ENCODE results near the gene SACS.
A peak's percentile ranks its signal among the peaks of the same experiment; 100 is the strongest.
"Not testable (repeated sequence)": the region's sequence is repeated elsewhere in the genome, so short reads cannot be mapped to it uniquely, and the experiment has no call there.

The SACS gene

DNA sequence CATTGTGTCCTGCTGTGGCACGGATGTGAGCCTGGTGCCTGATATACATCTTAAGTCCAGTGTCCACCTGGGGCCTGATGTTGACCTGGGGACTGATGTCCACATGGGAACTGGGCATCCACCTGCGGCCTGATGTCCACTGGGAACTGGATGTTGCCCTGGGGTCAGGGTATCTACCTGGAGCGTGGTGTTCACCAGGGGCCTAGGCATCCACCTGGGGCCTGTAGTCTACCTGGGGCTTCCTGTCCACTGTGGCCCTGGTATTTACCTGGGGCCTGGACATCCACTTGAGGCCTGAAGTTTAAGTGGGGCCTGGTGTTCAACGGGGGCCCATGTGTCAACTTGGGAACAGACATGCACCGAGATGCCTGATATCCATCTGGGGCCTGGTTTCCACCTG lies 11.9 kb downstream of the SACS start:
- no peak for DNase-seq (ENCODE audit: low read depth, low spot score)
- no peak overlapping the region for H3K4me3 ChIP-seq (ENCODE audit: low read length)

DNA sequence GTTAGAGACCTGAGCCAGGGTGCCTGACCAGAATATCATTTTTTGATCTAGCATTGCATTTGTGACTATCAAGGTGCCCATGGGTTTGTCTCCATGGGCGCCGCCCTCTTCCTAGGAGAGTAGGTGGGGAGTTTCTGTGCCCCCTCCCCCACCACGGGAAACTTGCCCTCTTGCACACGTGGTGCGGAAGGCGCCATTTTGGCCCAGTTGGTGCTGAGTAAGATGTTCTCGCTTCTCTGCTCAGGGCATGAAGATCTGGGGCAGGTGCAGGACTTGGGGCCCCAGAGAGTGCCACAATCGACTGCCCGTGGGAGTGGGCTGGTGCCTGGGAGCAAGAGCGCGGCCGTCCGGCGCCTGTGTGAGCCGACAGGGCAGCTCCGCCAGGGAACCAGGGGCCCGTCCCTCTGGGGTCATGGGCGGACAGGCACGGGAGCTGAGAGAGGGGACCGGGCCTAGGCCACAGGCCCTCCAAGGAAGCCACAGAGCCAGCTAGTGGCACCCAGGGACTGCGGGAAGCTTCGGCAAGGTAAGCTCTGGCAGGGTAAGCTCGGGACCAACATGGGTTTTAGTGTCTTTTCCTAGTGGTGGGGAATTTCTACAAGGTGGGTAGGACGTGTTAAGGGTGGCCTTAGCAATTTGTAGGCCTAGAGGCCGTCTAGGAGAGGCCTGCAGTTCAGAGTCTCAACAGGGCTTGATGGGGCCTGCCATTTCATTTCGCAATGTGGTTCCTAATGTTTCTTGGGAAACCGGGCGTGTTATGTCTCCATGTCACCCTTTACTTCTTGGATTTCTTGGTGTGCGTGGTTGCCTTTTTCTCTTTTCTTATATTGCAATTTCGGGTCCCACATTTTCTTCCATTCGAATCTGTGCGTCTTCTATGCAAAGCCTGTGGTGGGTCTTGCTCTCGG lies 14.5 kb downstream of the SACS start:
- no peak overlapping the region for H3K4me3 ChIP-seq (ENCODE audit: low read length)
- no peak for DNase-seq (ENCODE audit: low read depth, low spot score)

DNA sequence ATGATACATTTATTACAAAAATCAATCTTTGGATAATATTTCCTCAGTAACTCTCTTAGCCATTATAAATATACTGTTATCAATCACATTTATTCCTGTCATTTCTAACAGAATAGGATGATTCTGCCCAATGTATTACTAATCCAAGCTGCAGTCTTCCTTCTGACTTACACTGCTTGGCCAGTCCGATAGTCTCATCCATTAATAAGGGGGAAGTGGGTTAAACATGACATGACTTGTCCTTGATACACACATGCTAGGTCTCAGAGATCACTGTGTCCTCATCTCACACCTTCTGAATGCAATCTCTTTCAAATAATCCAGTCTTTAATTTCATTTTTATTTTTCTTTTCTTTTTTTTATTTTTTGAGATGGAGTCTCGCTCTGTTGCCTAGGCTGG lies 18.8 kb downstream of the SACS start:
- DNase-seq (ENCODE audit: low read depth, low spot score), result no peak
- no peak overlapping the region for H3K4me3 ChIP-seq (ENCODE audit: low read length)

DNA sequence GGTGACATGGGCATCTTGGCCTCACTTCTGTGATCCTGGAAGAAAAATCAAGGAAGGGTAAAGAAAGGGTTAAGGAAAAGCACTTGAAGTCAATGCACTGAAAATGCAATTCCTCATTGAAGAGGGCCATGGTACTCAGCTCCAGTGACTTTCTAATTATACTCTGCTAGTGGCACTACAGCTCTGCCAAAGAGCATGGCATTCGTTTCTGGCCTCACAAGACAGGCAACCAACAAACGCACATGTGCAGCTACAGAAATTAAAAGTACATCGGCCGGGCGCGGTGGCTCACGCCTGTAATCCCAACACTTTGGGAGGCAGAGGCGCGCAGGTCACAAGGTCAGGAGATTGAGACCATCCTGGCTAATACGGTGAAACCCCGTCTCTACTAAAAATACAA lies 21.8 kb downstream of the SACS start:
- DNase-seq (ENCODE audit: low read depth, low spot score), result no peak
- H3K4me3 ChIP-seq (ENCODE audit: low read length), result no peak overlapping the region

DNA sequence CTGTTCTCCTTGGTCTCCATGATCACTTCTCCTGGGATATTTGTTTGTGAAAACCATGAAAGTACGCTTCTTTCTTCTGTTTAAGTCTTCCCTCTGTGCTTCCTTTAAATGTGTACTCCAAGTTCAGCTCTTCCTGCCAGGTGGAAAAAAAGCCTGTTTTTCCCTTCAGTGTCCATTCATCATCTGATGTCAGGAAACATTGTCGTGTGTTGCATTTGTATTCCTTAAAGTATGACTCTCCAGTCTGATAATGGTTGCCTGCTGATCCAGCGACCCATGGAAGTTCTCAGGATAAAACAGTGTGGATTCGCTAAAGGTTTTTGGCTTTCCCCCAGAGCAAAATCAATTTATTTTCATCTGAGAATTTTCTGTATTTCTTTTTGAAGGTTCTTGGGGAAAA lies 22.3 kb downstream of the SACS start:
- no peak for DNase-seq (ENCODE audit: low read depth, low spot score)
- no peak overlapping the region for H3K4me3 ChIP-seq (ENCODE audit: low read length)

DNA sequence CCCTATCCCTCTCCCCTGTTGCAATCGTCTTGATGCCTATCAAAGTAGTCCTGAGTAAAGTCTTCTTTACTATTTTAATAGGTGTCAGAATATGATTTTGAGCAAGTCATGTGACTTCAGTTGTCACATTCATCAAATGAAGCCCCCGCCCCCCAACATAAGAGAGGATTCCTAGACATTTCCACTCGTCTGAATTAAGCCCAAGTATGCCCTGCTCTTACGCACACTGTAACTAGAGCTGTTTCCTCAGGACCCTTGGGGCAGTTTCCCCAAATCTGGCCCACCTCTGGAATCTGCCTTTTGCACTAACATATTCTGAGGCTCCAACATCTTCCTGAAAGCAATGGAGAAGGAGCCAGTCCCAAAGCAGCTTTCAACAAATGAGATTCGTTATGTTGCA lies 25.5 kb downstream of the SACS start:
- no peak for DNase-seq (ENCODE audit: low read depth, low spot score)
- H3K4me3 ChIP-seq (ENCODE audit: low read length), result no peak overlapping the region

DNA sequence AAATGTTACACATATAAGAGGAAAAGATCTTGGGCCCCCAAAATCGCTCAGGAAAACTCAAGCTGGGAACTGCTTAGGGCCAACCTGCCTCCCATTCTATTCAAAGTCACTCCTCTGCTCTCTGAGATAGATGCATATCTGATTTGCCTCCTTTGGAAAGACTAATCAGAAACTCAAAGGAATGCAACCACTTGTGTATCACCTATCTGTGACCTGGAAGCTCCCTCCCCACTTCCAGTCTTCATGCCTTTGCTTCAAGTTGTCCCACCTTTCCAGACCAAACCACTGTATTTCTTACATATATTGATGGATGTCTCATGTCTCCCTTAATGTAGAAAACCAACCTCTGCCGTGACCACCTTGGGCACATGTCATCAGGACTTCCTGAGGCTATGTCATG lies 32.3 kb downstream of the SACS start:
- H3K4me3 ChIP-seq (ENCODE audit: low read length); DNase-seq (ENCODE audit: low read depth, low spot score): not testable (repeated sequence)

DNA sequence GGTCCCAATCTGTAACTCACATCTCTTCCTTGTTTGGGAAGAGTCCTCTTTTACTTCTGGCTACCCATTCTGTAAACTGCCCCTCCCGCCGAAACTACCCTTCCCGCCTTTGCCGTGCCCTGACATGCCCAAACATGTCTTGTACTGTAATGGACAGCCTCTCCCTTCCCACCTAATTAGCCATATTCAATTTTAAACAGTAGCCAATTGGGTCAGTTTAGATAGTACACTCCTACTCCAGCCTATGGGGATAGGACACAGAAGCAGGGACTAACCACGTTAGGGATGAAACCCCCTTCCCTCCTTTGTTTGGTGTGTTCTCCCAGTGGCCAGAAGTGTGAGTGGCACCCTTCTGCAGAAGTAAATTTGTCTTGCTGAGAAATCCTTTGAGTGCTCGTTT lies 34.2 kb downstream of the SACS start:
- H3K4me3 ChIP-seq (ENCODE audit: low read length), result no peak overlapping the region
- no peak for DNase-seq (ENCODE audit: low read depth, low spot score)

DNA sequence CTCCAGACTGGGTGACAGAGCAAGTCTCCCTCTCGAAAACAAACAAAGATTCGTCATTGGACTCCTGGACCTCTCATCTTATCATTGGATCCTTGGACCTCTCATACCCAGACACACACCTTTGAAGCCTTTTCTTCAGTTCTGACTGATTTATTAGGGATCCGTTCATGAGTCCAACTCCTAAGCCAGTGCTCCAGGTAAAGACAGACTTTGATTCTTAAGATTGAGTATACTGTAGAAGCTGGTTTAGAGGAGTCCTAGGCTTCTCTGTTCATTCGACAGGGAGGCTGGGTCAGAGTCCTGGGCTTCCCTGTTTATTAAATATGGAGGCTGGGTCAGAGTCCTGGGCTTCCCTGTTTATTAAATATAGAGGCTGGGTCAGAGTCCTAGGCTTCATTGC lies 38.7 kb downstream of the SACS start:
- H3K4me3 ChIP-seq (ENCODE audit: low read length), result no peak overlapping the region

DNA sequence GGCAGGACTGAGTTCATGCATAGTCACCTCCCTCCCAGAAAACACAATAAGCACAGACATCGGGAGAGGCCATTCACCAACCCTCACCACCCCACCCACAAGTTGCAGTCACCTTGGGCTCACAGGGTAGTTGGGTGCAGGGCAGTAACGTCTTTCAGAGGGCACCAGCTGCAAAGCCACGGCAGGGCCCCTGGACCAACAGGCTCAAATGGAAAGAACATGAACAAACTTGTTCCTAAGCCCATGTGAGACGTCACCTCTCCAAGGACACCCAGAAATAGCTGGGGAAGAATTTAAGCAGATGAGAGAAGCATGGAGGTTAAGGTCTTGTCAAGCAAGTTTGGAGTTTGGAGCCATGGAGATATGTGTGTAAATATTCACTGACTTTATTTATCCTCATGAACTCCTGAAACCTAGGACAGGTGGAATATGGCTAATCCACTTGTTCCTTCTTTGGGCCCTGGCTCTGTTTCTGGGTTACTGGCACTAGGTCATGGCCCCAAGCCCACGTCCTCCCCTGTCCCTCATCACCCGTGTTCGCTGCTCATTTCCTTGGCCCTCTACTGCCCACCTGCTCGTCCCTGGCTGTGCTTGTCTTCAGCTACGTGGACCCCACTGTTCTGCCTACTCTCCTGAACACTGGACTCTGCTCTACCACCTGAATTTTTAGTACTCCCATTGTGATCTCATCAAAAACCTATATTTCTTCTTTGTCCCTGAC lies 40.4 kb downstream of the SACS start:
- no peak for DNase-seq (ENCODE audit: low read depth, low spot score)
- H3K4me3 ChIP-seq (ENCODE audit: low read length), result no peak overlapping the region

More for the DNA sequence above, 38.7 kb downstream of the SACS start:
- DNase-seq (ENCODE audit: low read depth, low spot score), result no peak

DNA sequence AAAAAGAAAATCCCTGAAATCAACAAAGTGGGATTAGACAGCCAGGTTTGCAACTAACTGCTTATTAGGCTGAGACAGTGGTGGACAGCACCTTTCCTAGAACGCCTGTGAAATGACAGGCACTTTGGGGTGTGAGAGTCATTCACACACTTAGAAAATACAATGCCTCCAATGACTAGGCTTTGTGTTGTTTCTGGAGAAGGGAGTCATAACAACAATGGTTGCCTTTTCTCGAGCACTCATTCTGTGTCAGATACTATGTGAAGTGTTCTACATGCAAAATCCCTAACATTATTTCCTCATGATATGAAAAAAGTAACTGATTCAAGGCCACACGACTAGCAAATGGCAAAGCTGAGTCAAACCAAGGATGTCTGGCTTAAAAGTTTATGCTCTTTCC lies 41.2 kb downstream of the SACS start:
- no peak for DNase-seq (ENCODE audit: low read depth, low spot score)
- no peak overlapping the region for H3K4me3 ChIP-seq (ENCODE audit: low read length)

DNA sequence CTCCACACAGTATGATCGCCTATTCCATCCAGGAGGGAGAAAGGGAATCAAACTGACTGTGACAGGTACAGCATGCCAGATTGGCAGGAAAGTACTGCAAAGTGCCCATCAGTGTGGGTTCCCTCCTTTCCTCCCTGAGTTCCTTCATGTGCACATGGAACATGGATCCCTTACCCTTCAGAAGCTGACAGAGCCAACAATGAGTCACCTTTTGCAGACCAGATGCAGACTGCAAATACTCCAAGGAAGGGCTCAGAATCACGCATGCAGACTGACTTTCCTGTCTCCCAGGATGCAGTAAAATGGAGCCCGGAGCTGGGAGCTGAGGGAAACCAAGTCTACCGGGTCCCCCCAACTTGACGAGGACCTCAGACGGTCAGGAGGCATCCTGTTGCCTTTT lies 41.8 kb downstream of the SACS start:
- H3K4me3 ChIP-seq (ENCODE audit: low read length), result no peak overlapping the region
- no peak for DNase-seq (ENCODE audit: low read depth, low spot score)

DNA sequence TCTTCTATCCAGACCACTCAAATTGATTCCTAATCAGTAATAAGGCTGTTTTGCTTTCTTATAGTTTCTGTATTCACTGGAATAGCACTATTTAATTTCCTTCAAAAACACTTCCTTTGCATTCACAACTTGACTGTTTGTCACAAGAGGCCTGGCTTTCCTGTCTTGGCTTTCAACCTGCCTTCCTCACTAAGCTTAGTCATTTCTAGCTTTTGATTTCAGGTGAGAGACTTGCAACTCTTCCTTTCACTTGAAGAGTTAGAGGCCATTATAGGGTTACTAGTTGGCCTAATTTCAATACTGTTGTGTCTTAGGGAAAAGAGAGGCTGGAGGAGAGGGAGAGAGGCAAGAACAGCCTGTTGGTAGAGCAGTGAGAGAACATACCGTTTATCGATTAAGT lies 47.0 kb downstream of the SACS start:
- H3K4me3 ChIP-seq (ENCODE audit: low read length), result no peak overlapping the region
- DNase-seq (ENCODE audit: low read depth, low spot score), result no peak

DNA sequence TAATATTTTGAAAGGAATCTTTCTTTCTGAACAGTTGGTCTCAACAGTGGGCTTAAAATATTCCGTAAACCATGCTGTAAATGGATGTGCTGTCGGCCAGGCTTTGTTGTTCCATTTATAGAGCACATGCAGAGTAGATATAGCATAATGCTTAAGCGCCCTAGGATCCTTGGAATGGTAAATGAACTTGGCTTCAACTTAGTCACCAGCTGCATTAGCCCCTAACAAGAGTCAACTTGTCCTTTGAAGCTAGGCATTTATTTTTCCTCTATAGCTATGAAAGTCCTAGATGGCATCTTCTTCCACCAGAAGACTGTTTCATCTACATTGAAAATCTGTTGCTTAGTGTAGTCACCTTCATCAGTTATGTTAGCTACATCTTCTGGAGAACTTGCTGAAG lies 47.6 kb downstream of the SACS start:
- no peak for DNase-seq (ENCODE audit: low read depth, low spot score)
- no peak overlapping the region for H3K4me3 ChIP-seq (ENCODE audit: low read length)

DNA sequence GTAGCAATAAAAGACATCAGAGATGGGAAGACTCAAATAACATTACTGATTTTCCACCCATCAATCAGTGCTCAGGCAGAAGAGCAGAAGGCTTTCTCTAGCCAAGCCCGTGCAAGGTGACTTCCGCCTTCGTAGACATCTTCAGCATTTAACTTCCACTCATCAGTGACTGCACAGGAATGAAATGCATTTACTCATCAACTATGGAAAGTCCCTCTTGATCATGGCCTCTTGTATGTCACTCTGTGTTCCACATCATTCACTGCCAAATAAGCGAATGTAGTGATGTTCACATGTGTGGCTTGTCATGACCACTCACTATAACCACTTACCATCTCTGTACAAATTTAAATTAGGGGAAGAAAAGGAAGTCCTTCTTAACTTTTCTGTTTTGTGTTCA lies 49.4 kb downstream of the SACS start:
- H3K4me3 ChIP-seq (ENCODE audit: low read length), result no peak overlapping the region
- no peak for DNase-seq (ENCODE audit: low read depth, low spot score)

DNA sequence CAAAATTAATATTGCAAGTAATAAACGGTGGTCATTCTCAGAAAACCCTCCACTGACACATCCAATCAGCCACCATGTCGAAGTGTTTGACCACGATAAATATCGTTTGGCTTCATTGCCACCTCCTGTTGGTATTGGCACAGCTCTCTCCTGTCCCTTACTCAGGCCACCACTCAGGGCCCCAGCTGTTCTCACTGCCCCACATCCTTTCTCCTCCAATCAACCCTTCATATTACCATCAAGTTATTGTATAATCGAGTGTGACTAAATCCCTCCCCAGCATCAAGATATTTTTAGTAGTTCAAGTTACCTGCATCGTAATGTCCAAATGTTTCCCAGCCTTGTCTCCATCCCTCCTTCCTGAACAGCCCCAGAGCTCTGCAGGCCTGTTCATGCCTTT lies 50.4 kb downstream of the SACS start:
- no peak overlapping the region for H3K4me3 ChIP-seq (ENCODE audit: low read length)
- DNase-seq (ENCODE audit: low read depth, low spot score), result no peak

DNA sequence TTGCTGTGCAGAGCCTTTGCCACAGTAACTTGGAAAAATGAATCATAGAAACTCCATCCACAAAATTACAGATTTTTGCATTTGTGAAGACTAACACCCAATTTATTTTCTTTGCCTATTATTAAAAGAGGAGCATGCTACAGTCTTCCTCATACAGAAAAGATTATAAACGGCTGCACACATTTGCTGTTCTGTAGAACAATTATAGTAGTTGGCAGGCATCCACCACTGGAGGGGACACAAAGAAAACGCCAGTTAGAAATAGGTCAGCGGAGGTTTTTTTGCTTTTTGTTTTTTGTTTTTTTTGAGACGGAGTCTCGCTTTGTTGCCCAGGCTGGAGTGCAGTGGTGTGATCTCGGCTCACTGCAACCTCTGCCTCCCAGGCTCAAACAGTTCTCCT lies 51.6 kb downstream of the SACS start:
- no peak for DNase-seq (ENCODE audit: low read depth, low spot score)
- no peak overlapping the region for H3K4me3 ChIP-seq (ENCODE audit: low read length)

DNA sequence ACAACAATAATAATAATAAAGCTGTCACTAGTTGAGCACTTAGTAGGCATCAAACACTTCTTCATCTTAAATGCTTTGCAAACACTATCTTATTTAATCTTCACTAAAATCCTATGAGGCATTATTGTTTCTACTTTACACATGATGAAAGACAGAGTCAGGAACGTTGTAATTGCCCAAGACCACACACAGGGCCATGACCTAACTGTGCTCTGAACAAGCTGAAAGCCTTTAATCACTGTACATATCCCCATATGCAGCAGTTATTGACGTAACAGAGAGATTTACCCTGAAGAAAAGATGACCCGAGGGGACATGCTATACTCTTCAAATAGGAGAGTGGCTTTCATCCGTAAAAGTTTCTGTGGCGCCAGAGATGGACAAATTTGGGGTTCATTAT lies 53.0 kb downstream of the SACS start:
- no peak for DNase-seq (ENCODE audit: low read depth, low spot score)

DNA sequence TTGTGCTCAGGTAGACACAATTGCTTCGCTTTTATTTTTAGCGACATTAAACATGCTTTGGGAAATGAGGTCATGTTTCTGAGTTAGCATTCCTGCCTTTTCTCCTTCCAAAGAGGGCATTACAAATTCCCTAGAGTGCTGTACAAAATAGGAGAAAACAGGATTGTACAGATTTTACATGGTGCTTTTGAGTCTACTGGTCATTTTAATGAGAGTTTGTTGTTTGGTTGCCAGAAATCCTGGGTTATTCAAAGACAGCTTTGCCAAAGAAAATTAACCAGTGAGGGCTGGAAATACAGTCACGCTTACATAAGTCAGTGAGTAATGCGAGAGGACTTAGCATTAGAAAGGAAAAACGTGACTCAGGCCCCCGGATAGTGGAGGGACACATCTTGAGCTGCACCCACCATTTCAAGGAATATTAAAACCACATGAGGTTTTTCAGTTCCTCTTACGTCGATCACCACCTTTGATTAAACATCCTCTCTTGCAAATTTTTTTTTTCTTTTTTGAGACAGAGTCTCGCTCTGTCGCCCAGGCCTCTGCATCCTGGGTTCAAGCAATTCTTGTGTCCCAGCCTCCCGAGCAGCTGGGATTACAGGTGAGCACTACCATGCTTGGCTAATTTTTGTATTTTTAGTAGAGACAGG lies 55.4 kb downstream of the SACS start:
- peak; percentile 64 for DNase-seq (ENCODE audit: low read depth, low spot score)
- H3K4me3 ChIP-seq (ENCODE audit: low read length), result no peak overlapping the region

More for the DNA sequence above, 53.0 kb downstream of the SACS start:
- no peak overlapping the region for H3K4me3 ChIP-seq (ENCODE audit: low read length)

DNA sequence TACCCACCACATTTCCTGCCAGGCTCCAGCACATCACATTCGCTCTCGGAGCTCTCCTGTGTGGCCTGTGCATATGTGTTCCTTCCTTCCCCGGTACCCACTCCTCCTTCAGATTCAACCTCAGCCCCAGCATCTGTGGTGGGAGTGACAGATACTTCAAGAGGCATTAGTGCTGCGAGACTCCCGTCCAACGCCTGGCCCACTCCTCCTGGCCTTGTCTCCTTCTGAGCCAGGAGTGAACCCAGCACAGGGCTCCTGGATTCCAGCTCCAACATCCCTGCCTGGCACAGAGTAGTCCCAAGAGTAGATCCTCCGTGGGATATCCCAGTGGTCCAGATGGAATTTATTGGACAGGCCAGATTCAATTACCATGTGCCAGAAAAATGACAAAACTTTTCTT lies 55.9 kb downstream of the SACS start:
- no peak for DNase-seq (ENCODE audit: low read depth, low spot score)
- no peak overlapping the region for H3K4me3 ChIP-seq (ENCODE audit: low read length)

Data from Jurkat, Clone E6-1 (cell line).